NCI-H2196 treated with DMSO at 0.1 percent for 48 hours (cell line): ENCODE data around the gene TBC1D4.
"Not testable (repeated sequence)": the region's sequence is repeated elsewhere in the genome, so short reads cannot be mapped to it uniquely, and the experiment has no call there.

ENCODE experiments used
- DNase-seq: peaks from one replicate; lab custom pipeline; 2025; ENCODE audit not compliant: unreplicated experiment; lab: John Stamatoyannopoulos, UW

TBC1D4 gene

DNA sequence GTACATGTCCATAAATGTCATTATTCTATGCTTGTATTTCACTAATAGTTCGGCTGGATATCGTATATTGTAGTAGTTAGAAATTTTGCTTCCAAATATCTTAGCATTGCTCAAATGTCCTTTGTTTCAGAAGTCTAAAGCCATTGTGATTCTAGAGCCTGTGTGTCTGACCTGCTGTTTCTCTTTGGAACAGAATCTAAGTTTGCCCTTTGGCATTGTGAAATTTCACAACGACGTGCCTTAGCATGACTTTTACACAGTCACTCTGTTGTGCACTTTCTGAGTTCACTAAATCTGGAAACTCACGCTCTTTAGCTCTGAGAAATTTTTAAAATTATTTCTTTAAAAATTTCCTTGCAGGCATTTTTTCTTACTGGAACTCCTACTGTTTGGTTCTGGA lies 152.2 kb downstream of the TBC1D4 start:
- DNase-seq: no peak

DNA sequence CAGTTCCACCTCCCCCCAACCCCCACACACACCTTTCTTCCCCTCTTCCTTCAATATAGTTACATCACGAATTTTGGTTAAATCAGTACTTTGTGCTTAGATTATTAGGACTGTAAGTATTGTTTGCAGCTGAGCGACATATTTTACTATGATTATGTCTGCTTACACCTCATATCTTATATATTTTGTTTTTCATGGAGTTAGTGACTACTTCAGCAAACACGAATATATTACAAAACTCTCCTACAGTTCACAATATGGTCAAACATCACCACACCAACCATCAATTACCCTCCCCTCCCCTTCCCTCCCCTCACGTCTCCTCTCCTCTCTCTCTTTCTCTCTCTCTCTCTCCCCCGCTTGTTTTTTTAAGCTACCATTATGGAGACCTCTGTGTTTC lies 152.9 kb downstream of the TBC1D4 start:
- DNase-seq: no peak

DNA sequence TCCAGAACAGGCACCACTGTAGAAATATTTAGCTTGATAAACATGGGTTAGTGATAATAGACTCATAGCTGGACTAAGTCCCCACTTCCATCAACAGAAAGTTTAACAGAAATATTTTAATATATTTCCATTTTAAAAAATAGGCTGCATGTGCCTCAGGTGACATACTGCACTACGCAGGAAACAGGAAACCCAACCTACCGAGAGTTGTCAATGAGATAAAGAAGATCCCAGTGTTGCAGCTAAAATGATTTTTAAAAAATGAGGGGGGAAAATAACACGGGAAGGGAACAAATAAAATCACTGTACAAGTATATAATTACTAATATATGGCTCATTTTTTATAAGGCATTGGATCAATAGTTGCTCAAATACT lies 154.8 kb downstream of the TBC1D4 start:
- no peak for DNase-seq

DNA sequence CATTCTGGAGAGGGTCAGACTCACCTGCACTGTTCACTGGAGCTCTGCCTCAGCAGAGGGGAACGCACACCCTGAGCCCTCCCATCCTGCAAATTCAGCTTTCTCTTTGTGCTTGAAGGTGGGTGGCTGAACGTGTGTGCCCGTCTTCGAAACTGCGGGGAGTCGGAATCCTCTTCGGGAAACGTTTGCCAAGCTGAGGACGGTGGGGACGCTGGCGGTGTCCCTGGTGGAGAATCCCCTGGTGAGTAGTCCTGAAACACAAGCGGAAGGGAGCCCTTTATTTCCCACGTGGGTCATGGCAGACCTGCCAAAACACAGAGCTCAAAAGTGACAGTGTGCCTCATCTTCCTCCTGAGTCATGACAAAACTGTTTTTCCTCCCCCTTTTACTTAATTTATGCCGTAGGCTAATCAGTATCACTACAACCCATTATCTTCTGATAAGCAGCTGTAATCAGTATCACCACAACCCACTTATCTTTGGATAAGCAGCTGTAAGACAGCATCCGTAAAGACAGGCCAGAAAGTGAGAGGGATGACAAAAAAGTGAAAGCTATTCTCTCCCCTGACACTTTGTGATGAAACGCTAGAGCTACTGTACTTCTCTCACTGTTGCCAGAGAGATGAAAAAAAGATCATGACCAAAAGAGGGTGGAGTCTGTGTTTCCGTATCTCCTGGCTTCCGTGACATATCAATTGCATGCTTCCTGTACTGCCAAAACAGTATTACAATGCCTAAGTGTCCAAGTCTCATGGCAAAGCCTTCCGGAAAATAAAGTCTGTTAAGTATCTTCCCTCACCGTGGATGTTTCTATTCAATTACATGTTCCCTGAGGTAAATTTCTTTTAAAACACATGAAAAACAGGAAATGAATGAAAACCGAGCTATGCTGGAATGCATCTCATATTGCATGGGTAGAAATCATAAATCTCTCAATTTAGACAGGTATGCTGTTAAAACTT lies 155.5 kb downstream of the TBC1D4 start:
- DNase-seq: no peak

DNA sequence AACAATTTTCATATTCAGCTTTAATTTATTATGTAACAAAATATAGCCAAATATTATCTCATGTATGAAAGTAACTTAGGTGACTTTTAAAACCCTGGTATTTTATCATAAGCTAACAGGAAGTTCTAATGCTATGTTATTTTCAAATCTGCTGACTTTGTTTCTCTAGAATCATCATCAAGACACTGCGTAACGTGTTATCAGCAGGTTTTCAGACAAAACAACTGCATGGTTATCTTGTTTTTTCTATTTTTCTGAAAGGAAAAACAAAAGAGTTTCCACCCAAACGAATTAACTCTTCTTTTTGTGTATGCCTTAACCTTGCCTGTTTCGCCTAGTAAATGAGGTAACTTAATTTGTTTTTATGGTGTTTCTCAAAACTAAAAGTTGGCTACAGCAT lies 156.3 kb downstream of the TBC1D4 start:
- DNase-seq: no peak

DNA sequence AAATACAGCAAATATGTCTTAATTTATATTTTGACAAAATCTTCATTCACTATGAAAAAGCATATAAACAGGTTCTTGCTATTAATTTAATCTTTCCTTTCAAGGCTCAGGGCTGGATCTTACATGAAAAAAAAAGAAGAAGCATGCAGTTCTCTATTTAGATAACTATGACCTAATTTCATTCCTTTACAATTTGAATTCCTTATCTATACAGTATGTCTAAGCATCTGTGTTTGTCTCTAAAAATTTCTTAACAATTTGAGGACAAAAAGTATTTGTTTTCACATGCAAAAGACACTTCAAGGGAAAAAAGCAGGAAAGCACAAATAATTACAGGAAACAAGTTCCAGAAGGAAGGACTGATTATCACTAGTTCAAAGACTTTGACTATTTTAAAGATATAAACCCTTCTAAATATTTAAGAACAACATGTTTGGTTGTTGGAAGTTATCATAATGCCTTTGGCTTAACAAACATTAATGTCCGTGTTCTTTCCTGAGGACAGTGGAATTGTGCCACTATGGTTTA lies 157.5 kb downstream of the TBC1D4 start:
- DNase-seq: no peak

DNA sequence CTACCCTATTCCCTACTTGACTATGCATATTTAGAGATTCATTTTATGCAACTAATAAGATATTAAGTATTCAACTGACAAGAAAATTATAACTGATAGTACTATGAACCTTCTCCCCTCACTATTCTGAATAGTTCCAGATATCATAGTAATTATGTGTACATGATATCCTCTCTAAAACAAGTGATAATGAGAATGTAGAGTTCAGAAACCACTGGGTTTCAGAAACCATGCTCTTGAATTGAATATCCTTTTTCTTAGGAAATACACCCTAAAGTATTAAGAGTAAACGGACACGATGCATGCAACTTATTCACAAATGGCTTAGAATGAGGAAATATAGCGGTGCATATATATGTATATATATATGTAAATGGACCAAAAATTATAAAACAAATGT lies 160.9 kb downstream of the TBC1D4 start:
- no peak for DNase-seq

DNA sequence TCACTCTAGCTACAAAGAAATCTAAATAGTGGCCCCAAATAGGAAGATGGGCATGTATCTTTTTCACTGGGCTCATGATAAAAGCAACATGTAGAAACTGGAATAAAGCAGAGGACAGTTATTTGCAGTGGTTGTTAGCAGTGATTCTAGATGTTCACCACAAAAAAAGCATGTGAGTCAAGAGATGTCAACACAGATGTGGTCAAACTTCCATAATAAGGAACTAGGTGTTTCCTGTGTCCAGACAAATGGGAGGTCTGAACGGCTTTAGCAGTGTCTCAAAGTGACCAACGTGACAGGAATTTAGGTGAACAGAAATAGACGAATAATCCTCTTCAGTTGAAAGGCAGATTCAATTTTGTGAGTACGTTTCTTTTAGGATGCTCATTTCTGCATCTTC lies 162.7 kb downstream of the TBC1D4 start:
- no peak for DNase-seq

DNA sequence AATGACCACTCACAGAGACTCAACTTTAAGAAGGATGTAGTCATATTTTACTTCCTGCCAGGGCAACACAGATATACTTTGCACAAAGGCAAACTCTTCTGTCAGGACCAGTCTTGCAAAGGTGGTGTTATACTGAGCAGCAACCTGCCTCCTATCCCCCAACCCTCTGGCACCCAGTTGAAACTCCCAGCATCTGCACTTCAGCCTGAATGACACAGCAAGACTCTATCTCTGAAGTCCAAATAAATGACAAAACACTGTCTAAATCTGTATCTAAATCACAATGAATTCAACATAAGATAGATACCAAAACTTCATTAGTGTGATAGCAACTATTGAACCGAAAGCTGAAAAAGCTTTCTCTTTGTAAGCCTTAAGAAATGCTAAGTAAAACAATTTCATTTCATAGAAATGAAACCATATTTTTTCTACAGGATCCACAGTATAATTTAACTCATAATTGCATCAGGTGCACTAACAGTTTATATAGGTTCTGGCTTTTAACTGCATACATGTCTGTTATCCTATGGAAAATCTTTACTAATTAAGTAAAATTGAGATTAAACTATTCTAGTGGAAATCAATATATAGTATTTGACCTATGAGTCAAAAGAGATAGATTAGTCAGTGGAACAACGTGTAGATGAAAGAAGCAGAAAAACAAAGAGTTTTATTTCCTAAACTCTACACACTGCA lies 163.7 kb downstream of the TBC1D4 start:
- no peak for DNase-seq

DNA sequence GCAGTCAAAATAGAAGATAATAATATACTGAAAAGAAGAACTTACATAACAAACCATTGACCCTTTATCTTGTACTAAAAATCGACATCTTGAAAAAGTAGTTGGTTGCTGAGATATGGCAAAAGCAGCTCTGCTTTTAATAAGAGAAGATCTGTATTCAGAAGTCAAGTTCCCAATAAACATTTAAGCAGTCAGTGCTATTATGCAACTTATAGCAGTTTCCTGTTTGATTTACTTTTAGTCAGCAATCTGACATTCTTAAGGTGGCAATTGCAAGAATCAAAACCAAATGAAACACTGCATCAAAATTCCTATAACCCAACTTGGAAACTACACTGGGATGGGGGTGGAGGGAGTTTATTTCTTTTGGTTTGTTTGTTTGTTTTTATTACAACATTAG lies 165.5 kb downstream of the TBC1D4 start:
- DNase-seq: no peak

DNA sequence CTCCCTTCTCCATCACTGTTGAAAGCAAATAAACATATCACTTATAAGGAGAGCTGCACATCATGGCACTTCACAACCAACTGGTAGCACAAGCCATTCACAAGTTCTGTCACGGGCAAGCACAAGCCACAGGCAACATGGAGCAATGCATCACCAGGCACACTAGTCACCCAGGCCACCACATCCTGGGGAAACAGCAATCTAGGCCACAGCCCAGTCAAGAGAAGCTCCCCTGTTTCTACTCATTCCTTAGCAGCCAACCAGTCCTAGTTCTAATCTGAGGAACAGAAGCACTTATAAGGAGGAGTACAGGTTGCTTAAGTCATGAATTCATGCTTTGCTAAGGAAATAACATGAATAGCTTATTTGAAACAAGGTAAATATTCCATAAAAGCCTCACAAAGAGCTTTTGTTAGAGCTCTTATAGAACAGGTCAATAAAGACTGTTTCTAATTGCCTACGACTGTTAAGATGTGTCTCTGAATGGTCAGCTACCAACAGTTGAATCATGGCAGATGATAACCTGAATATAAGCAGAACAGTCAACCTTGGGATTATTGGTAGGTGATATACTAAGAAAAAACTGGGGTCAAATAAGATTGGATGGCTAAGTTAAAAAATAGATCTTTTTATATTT lies 169.0 kb downstream of the TBC1D4 start:
- no peak for DNase-seq

DNA sequence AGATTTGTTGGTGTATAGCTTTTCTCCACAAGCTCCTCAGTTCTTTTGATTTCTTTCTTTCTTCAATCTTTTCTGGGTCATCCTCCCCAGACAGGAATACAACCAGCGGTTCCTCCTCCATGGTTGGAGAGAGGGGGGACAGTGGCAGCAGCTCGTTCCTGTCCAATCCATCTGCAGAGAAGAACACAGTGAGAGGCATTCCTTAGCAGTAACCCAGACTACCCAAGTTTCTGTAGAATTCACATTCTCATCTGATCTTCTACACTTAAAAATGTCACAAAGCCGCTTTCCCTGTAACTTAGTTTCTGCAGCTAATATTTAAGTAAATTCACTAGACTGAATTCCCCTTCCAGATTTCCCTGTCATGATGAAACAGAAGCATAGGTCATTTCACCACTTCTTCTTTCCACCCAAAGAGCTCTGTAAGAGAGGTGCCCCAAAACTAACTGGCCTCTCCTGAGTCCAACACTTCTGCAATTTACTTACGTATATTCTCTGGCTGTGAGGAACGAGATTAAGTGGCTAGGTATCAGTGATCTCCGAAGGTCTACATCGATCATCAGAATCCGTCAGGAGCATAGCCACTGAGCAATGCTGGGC lies 171.9 kb downstream of the TBC1D4 start:
- no peak for DNase-seq

DNA sequence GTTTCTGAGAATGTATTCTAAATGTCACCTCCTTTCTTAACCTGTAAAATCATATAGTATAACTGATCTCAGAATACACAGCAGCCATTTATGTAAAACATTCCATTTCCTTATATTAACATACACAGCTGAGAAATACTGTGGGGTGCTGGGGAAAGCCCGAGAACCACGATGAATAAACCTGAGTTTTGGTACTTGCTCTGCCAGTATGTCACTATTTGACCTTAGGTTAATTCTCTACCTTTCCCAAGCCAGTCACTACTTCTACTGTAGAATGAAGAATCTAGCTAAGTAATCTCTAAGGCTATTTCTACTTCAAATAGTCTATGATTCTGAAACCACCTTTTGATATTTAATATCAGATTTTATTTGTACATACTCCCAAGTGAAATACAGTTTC lies 173.7 kb downstream of the TBC1D4 start:
- no peak for DNase-seq

DNA sequence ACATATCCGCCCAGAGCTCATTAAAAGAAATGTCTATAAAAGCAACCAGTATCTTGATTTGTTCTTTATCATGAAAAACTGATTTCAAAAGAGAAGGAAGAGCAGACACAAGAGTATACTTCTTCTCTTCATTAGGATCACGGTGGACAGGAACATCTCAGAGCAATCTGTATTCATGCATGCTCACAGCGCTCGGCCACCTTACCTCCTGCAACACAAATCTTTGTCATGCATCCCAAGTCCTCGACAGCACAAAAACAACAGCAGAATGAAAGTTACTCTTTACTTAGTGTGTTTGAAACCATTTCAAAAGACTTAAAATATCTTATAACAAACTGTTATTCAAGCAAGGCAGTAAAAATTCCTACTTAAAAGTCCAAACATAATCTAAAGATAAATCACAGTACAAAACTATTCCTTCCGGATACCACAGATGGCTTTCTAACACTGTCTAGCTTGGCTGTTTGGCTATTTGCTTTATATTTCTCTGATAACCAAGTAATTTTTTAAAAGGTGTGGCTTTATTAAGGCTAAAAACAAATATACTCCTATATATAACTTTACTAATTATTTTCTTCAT lies 174.5 kb downstream of the TBC1D4 start:
- DNase-seq: no peak

DNA sequence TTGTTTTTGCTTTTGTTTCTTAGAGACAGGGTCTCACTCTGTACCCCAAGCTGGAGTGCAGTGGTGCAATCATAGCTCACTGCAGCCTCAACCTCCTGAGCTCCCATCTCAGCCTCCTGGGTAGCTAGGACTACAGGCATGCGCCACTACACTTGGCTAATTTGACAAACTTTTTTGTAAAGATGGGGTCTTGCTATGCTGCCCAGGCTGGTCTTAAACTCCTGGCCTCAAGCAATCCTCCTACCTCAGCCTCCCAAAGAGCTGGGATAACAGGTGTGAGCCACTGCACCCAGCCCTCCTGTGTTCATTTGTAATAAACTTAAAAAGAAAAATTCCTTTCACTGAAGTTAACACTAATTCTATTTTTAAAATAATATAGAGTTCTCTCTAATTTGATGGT lies 175.0 kb downstream of the TBC1D4 start:
- not testable (repeated sequence) for DNase-seq

DNA sequence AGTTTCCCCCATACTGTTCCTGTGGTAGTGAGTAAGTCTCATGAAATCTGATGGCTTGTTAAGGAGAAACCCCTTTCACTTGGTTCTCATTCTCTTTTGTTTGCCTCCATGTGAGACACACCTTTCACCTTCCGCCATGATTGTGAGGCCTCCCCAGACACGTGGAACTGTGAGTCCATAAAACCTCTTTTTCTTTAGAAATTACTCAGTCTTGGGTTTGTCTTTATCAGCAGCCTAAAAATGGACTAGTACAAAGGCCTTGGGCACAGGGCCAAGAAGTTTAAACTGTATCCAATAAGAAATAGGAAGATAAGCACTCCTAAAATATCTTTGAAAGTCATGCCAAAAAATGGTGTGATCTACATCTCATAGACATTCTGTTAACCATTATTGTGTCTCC lies 176.9 kb downstream of the TBC1D4 start:
- DNase-seq: no peak

DNA sequence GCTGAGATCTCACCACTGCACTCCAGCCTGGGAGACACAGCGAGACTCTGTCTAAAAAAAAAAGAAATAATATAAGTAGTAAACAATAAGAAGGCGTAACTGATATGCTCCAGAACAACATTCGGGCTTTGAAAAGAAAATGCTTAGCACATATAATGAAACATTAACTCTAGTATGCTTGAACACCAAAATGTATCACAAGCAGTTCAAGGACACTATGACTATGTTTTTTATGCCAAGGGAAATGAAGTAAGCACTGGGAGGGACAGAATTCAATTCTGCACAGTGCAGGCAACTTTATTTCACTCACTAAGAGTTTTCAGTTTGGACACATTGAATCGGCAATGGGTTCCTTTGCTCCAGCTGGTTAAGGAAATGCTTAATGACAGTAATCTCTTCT lies 178.7 kb downstream of the TBC1D4 start:
- DNase-seq: no peak

DNA sequence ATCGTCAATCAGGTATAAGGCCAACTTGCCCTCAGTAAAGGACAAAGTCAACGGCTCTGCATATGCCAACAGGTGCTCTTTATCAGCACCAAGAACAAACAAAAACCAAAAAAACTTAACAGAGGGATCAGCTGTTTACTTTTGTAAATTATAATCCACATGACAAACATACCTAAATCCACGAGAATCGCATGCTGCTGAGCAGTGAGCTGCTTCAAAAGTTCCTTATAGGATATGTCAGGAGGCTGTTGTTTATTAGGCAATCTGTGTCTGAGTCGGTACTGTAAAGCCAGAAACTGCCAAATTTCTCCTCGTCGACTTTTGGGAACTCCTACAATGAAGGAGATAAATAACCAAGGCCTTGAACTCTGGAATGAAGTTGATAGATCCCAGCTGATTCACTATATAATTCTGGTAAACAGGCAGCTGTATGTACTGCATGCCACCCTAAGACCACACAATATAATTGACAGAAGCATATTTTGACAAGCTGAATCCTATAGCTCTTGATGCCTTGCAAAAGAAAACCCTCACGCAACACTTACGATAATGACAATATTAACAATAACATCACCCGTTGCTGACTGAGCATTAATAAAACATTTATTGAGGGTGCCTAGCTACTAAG lies 179.8 kb downstream of the TBC1D4 start:
- DNase-seq: no peak

DNA sequence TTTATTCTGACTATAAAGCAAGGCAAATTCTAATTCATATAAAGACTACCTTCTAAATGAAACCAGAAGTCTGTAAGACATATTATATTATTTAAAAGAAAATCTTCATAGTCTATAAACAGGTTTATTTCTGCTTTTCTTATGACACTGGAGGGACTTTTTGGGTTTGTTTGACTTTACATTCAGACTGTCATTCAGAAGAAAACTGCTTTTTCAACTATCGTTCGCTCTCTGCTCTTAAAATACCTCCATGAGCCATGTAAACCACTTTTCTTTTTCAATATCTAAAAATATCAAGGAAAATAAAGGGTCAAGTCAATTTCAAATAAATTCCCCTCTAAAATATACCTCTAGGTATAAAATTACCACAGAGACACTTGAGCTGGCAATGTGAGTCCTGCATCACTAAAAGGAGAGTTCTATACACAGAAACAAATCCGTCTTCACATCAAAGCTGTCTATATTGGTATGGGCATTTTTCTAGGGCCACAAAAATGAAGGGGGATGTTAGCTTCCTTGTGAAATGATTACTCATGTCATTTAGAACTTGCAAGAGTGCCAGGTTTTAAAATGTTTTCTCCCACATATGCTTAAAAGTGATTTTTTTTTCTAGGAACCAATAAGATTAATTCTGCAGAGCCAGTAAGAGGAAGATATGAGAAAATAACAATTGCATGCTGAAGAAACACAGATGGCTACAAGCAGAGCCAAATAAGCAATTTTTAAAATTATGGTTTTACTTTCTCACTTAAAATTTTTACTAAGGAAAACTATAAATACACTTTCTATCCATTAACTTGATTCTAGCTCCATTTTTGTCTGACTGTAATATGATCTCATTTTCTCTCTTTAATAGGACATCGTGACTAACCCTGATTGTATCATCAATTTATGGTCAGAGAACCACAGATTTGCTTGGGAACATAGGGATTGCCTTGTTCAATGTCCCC lies 181.8 kb downstream of the TBC1D4 start:
- no peak for DNase-seq
